Right renal pelvis (tissue), 4 donors: Measurements from ENCODE around the gene EHMT2. TPM values are rescaled to one million over a fixed set of nuclear protein-coding genes. Genes with fewer than 3 reads are reported as not detected.
"Not testable (repeated sequence)": the region's sequence is repeated elsewhere in the genome, so short reads cannot be mapped to it uniquely, and the experiment has no call there.

ENCODE experiments used
- DNase-seq, 4 donors: peaks; one replicate each; pipeline ENCODE4 v3.0.0-alpha.2; 2013; ENCODE audit warnings: low read depth in 4 of 4, low spot score in 3 of 4, missing footprints in 1 of 4
- polyA plus RNA-seq, 4 donors: library from polyadenylated mRNA; unstranded; fragments of 120-200 nt; gene quantifications; one replicate each; pipeline ENCODE4 v1.2.1, GENCODE V29; 2013; ENCODE audit not compliant: insufficient read length in 4 of 4

The EHMT2 gene
- polyA plus RNA-seq, 4 donors, result 71.6 to 88.6 (median 77.8) TPM

GRCh38 chr6:31874084-31874670, 23.3 kb downstream of the EHMT2 start:
- DNase-seq, result no peak

- no peak for DNase-seq
Observed at GRCh38 chr6:31871046-31871659, 26.3 kb downstream of the EHMT2 start.

DNA sequence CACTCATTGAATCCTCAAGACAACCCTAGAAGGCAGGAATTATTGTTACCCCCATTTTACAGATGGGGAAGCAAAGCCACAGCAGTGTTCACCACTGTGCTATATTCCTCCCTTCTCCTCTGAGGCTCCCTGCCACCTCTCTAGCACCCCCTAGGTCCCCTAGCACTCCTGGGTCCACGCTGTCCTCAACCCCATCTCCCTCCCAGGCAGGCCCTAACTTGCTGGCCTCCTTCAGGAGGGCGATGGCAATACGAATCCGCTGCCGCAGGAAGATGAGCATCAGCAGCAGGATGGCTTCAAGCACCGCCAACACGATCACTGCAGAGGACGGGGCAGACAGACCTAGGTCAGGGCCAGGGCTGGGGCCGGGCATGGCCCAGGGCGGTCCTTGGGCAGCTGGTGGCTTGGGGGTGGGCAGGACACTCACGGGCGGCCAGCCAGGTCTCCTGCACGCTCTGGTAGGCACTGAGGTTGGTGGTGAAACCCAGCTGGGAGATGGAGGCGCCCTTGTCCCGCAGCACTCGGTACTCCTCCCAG, 27.0 kb downstream of the EHMT2 start:
- no peak for DNase-seq

GRCh38 chr6:31869343-31869742, 28.2 kb downstream of the EHMT2 start:
- DNase-seq, result no peak

DNA sequence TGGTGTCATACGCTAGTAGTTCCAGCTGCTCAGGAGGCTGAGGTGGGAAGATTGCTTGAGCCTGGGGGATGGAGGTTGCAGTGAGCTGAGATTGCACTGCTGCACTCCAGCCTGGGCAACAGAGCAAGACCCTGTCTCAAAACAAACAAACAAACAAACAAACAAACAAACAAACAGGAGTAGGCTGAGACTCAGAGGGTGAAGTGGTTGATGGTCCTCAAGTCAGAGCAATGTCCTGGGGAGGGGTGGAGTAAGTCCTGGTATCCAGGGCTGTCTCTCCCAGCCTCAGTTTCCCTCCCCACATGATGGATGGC, 28.9 kb downstream of the EHMT2 start:
- not testable (repeated sequence) for DNase-seq

DNA sequence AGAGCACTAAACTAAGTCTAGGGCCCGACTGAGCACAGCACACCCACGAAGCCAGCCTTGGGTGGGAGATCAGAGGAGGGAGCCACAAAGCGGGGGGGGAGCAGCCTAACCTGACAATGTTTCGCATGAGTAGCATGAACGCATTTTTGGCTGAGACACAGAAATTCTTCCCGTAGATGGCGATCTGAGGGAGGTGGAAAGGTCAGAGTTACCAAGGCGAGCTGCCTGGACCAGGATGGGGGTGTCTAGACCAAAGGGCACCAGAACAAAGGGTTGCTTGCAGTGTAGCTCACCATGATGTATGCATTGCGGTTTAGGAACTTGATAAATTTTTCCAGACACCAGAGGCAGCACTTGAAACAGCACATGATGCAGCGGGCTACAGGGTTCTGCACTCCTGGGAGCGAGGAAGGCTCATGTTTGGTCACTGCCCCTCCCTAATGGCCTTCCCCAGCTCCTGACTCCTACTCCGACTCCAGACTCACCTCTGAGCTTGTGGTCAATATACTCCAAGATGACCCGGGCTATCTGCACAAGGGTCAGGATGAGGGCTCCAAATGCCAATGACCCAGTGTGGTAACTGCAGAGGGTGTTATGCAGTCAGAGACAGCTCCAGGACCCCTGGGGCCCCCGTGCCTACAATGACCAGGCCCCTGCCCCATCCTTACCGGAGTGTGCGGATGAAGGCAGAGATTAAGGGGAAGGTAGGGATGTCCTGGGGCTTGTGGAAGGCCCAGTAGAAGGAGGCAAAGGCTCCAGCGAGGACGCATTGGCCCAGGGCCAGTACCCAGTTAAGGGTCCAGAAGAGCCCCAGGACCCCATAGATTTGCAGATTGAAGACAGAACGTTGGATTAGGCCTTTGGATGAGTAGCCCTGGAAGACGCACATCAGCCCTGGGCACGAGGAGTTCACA, 32.0 kb downstream of the EHMT2 start:
- DNase-seq, result no peak

DNA sequence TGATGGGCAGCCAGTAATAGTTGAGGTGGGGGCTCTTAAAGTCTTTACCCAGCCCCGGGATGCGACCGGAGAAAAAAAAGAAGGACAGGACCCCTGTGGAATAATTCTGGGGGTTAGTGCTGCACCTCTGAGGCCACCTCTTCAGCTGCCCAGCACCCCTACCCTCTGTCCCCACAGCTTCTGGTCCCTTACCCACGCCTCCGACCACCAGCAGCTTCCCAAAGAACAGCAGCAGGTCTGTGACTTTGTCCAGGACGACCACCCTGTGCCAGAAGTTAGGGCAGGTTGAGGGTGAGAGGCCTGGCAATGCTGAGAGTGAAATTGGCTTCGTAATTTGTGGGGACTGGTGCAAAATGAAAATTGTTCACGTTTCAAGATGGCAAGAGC, 32.7 kb downstream of the EHMT2 start:
- DNase-seq, result no peak

DNA sequence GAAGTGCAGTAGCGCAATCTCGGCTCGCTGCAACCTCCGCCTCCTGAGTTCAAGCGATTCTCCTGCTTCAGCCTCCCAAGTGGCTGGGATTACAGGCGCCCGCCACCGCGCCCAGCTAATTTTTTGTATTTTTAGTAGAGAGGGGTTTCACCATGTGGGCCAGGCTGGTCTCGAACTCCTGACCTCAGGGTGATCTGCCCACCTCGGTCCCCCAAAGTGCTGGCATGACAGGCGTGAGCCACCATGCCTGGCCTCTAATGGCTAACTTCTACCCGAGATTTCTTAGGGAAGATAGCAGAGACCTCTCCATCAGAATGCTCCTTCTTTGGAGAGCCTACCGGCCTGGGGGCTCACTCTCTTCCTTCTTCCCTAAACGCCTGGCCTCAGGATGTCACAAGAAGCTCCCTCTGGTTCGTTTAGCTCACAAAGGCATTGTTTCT, 33.4 kb downstream of the EHMT2 start:
- not testable (repeated sequence) for DNase-seq

DNA sequence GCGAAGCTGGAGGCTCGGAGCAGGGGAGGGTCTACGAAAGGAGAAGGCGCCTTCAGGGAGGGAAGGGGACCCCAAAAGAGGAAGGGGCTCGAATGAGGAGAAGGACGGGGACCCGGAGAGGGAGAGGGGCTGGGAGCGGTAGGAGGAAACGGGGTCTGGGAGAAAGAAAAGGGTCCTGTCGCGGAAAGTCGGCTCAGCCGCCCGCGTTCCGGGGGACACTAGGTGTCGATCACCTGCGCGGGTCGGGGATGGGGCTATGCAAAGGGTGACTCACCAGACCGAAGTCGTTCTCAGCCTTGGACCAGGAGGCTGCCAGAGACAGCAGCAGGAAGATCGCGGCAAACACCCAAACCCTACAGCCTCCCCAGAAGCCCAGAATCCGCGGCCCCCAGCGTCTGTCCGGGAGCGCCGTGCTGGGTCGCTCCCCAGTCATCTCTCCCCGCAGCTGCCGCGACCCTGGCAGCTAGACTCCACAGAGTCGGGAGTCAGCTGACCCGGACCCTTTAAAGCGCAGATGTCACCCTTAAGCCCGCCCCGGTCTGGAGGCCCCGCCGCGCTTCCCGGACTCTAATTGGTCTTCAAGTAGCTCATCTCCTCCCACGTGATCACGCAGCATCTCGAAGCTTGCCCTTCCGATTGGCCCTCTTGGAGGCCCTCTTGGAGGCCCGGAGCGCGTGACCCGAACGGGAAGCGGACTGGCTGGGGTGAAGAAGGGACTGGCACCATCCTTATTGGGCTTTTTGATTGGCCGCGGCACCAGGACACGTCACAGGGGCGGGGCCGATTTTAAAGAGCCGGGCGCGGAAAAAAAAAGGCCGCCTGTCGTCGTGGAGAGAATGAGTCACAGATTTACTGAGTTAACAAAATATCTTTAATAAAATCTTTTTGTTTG, 34.9 kb downstream of the EHMT2 start, which contains the start of gene NEU1:
Gene NEU1, minus strand, starts transcription at position 478 of the 892 bp plus-strand sequence. Its CDS starts 45 bp downstream, at position 433.
- DNase-seq, result peak; percentile 94 to 100 (median 99)

DNA sequence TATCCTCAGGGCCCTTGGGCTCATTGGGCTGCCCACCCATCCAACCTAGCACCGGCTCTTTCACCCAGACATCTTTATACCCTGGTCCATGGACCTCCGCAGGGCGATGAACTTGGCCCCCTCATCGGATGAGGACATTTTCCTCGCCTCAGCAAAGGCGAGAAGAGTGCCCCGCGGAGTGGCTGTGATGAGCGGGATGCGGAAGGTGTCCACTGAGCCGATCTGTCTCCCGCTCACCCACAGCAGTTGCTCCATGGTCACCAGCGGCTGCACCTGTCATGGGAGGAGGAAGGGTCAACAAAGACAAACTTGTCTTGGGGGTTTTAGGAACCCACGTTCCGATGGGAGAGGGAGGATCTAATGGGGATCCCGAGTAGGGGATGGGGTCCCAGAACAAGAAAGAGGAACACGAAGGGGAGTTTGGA, 35.6 kb downstream of the EHMT2 start:
- DNase-seq, result no peak

GRCh38 chr6:31861150-31861549, 36.3 kb downstream of the EHMT2 start:
- no peak for DNase-seq

- DNase-seq, result no peak
Observed at GRCh38 chr6:31860349-31860748, 37.1 kb downstream of the EHMT2 start.

DNA sequence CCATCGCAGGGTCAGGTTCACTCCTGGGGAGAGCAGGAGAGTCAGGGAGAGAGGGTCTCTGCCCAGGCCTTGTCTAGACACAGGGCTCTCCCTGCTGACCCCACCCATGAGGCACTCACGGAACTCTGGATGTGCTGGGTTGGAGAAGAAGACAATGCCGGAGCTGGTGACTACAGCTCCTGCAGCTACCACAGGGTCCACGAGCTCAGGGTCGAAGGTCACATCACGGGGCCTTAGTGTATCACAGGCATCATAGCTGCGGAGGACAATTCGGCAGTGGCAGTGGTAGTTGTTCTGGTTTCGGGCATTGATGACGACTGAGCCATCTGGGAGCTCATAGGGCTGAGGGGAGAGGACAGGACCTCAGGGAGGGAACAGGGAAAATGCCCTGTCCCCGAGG, 37.6 kb downstream of the EHMT2 start:
- DNase-seq, result no peak

GRCh38 chr6:31858707-31859106, 38.8 kb downstream of the EHMT2 start:
- DNase-seq, result no peak

DNA sequence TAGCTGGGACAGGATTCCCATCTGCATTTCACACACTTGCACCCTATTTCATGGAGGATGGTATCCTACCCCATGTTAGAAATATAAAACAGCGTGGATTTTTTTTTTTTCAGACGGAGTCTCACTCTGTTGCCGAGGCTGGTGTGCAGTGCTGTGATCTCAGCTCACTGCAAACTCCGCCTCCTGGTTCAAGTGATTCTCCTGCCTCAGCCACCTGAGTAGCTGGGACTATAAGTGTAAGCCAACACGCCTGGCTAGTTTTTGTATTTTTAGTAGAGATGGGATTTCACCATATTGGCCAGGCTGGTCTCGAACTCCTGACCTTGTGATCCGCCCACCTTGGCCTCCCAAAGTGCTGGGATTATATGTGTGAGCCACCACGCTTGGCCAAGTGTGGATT, 39.7 kb downstream of the EHMT2 start:
- DNase-seq, result not testable (repeated sequence)

- not testable (repeated sequence) for DNase-seq
Observed at GRCh38 chr6:31851980-31852718, 45.3 kb downstream of the EHMT2 start.

GRCh38 chr6:31851485-31851832, 46.0 kb downstream of the EHMT2 start:
- DNase-seq, result no peak

DNA sequence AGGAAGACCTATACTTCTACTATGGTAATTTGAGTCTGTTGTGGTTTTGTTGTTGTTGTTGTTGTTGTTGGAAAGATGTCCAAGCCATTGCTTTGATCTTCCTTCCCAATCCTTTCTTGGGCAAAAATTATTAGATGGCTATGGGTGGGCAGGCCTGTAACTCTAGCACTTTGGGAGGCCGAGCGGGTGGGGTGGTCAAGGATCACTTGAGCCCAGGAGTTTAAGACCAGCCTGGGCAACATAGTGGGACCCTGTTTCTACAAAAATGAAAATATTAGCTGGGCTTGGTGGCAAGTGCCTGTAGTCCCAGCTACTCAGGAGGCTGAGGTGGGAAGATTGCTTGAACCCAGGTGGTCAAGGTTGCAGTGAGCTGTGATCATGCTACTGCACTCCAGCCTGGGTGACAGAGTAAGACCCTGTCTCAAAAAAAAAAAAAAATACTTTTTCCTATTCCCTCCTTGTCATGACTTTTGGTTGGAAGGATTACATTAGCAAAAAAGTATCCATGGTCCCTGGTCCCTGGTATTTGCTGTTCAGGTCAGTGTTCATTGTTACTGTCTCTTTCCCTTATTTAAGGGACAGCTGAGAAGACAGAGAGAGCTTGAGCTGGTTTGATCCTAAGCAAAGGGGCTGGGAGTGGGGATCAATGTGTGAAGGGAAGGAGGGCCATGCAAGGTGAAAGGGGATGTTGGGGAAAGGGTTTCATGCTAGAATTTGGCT, 46.6 kb downstream of the EHMT2 start:
- DNase-seq, result no peak
